LoVo (cell line): ENCODE results near the gene C11orf24.

Experiments
- DNase-seq: peaks from one replicate; pipeline ENCODE4 v3.0.0-alpha.2; 2016; ENCODE audit warnings: low spot score

Gene C11orf24

DNA sequence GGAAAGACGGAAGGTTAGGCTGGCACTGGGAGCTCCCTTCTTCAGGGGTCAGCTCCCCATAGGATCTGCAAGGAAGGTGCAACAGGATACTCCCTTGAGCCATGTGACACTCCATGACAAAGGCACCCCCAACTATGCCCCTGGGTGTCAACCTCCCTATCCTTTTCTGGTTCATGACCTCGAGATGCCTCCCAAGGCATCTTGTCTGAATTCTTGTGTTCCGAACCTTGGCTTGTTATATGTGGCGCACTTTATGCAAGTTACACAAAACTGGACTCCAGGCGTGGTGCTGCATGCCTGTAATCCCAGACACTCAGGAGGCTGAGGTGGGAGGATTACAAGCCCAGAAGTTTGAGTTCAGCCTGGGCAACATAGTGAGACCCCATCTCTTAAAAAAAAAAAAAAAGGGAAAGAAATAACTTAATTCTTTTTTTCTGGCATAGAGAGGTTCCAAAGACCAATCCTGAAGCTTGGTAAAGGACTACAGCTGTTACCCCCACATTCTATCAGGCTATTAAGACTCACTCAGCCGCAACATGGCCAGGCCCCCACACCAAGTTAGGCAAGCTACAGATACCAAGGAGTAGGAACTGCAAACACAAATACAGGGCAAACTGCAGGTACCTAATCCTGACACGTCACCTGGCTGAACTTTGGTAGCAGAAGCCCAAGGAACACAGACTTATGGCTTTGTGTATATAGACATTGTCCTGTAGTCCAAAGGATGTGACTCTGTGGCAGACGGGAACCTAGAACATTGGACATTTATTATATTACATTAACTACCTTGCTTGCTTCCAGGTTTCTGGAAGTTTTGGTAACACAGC is 1.4 kb downstream of the C11orf24 start:
- DNase-seq: no peak

DNA sequence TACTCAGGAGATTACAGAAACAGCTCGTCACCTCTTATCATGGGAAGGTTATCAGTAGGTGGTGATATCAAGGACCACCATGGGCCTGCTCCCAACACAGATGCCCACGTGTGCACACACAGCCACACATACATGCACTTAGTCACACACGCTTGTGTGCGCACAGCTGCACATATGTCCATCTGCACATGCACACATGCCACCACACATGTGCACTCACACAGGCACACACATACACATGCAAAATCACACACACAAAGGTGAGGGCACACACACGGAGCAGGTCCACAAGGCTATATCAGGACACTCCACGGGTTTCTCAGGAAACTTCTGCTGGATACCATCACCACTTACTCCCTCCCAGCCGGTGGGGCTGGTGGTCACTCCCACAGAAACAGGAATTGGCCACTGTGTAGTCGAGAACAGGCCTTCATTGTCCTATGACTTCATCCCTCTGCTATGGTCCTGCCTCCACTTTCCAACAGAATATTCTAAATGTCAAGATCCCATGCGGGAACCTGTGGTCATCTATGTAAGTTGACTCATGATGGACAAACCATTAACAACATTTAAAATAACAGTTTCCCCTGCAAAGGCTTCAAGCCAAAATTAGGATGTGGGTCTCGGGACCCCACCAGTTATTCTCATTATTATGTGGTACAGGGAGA is 2.2 kb downstream of the C11orf24 start:
- DNase-seq: no peak

DNA sequence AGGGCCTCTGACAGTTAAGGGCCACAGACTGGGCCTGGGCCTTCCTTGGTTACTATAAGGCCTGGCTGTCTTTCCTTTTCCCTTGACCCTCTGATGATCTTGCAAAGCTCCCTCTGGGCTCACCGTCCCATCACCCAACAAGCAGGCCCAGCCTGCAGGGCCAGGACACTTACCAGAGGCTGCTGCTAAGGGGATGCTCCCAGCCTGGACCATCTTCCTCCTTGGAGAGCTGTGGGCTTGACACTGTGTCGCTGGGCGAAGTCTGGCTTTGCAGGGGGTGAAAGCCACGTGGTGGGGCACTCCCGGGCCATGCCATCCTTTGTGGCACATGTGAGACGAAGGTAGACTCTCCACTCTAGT is 3.9 kb downstream of the C11orf24 start:
- no peak for DNase-seq

DNA sequence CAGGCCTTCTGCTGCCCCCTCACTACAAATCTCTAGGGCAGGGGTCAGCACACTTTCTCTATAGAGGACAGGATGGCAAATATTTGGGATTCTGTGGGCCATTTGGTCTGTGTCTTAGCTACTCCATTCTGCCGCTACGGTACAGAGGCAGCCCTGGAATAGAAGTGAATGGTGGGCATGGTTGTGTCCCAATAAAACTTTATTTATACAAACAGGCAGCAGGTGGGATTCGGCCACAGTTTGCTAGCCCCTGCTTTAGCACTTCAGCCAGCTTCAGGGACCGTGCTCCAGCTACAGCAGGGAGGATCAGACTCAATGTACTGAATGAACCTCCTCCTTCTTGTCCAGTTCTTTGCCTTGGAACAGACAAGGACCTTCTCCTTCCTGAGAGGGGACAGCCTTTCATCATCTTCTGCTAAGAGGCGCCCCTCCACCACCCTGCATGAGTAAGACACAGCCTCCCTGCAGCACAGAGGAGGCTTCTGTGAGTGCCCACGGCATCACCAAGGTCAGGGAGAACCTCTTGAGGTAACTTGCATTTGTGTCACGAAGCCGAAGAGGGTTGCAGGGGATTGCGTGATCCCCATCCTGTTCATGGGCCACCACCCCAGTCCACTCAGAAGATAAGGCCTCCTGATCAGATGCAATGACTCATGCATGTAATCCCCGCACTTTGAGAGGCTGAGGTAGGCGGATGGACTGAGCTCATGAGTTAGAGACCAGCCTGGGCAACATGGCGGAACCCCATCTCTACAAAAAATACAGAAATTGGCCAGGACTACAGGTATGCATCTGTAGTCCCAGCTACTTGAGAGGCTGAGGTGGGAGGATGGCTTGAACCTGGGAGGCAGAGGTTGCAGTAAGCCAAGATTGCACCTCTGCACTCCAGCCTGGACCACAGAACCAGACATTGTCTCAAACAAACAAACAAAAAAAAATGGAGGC is 4.6 kb downstream of the C11orf24 start:
- DNase-seq: no peak

DNA sequence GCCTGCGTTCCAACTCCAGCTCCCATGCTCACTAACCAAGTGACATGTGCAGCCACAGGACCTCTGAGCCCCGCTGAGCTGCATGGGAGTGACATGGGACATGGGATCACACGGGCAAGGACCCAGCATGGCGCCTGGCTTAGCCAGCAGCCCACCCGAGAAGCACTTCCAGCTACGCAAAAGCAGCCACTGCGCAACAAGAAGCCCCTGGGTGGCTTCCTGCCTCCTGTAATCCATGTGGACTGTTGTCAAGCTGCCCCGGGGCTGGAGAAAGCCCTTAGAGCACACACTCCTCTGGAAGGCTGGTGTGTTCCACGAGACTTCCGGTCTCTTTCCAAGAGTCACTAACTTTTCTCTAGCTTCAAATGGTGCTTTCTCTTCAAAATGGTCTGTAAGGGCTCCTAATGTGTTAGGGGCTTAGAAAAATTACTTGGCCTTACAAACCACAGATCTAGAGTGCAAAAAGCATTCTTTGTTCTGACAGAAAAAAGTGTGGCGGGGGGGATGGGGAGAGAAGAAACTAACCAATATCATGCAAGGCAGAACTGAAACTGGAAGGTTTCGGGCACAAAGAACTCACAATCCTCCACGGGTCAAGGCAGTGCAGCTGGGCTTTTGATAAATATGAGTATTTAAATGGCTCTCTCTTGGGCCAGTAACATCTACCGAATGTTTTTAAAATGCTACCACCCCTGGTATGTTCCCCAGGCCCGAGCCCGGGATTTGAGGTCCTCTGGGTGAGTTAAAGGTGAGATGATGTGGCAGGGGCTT is 5.5 kb downstream of the C11orf24 start:
- no peak for DNase-seq

DNA sequence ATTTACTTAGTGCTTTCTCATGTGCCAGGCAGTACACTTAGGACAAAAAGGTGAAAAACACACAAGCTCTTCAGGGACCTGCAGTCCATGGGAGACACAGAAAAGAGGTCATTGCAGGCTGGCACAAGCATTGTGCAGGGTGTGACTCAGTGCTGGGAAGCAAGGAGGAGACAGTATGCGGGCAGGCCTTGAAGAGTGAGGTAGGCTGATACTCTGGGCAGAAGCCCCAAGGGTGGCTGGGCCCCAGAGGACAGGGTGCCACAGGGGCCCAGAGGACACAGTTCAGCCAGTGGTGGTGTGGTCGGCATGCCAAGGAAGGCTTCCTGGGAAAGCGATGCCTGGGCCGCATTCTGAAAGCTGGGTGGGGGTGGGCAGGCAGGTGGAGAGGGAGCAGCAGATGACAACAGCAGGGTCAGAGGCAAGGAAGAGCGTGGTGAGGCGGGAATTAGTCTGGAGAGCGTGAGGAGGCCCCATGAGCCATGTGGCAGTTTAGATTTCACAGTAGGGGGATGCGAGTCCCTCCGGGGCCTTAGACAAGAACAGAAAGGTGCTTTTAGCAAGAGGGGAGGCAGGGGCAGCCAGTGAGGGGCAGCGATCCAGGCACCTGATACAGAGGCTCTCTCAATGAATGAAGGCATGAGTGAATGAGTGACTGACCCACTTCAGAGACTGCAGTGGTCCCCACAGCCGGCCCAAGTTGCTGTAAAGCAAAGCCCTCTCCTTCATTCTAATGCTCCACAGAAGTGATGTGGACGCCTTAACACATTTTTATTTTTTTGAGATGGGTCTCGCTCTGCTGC is 6.8 kb downstream of the C11orf24 start:
- no peak for DNase-seq

DNA sequence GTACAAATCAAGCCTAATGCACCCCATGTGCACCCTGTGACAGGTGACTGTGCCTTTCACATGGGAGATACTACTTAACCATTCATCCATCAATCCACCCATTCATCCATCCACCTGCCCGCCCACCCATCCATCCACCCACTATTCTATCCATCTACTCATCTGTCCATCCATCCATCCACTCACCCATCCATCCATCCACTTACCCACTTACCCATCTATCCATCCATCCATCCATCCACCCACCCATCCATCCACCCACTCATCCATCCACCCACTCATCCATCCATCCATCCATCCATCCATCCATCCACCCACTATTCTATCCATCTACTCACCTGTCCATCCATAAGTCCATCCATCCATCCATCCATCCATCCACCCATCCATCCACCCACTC is 7.5 kb downstream of the C11orf24 start:
- DNase-seq: no peak

DNA sequence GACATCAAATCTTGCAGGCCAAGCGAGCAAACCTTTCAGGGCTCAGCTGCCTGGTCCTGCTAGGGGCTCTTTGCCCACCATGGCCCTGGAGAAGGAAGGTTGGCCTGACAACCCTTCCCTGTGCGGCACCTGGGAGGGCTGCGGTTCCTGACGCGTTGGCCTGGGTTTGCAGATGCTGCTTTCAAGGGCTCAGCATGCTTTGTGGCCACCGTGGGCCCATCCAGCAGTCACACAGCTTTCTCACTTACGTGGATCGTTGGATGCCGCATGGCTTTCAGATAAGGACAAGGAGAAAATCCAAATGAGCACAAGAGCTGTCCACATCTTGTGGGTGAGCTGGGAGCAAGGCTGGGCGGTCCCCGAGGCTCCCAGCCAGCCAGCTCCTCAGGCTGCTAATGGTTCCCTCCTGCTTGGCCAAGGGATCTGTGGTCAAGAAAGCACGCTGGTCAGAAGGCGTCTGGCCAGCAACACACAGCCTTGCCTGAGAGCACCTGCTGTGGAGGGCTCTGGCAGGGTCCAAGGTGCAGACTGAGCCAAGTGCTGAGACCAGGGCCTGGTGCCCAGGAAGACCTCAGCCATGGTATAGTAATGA is 8.2 kb downstream of the C11orf24 start:
- no peak for DNase-seq

DNA sequence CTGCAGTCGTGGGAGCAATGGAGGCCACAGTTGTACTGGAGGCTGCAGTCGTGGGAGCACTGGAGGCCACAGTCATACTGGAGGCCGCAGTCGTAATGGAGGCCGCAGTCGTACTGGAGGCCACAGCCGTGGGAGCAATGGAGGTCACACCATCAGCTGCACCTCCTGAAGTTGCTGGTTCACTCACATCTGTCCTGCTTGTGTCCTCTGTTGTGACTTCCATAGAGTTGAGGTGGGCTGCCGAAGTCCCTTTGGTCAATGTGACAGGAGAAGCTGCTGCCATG is 9.3 kb downstream of the C11orf24 start:
- DNase-seq: no peak

DNA sequence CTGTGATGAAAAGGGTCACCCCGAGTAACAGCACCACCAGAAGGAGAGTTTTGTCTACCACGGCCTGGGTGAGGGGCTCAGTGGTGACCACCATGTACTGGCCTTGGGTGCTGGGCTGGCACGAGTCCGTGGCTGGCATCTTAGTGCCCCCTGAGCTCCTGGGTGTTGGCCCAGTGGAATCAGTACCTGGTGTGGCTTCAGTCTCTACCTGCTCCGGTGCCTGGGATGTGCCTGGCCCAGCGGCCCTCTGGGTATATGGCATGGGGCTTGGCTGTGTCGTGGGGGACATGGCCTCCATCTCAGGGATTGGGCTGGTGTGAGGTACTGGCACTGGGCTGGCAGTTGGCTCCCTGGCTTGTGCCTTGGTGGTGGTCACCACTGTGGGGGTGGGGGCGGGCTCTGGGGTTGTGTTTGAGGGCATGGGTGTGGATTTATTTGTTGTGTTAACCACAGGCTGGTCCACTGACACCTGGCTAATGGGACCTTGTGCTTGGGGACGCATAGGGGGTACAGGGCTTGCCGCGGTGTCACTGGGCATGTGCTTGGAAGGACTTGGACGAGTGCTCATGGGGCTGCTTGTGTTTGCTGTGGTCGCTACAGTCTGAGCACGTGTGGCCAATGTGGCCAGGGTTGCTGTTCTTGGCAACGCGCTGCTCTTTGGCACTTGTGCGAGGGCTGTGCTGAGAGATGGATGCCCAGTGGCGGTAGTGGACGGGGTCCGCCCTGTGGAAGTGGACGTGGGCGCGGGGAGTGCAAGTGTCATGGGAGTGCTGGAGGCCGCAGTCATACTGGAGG is 9.8 kb downstream of the C11orf24 start:
- no peak for DNase-seq

DNA sequence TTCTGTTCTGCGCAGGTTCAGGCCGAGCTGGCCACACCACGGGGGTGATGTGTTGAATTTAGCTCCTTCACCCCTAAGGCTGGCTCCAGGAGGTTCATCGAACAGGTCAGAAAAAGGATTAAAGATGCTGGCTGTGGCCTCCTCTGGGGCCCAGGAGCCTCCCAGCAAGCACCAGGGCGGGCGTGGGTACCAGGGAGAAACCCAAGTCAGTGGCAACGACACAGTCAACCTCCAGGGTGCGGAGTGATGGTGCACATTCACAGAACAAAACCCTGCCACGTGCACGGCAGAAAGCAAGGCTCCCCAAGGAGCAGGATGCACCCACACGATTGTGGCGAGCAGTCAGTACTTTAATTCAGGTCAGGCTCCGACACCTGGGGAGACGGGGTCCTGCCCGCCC is 10.8 kb downstream of the C11orf24 start:
- no peak for DNase-seq

DNA sequence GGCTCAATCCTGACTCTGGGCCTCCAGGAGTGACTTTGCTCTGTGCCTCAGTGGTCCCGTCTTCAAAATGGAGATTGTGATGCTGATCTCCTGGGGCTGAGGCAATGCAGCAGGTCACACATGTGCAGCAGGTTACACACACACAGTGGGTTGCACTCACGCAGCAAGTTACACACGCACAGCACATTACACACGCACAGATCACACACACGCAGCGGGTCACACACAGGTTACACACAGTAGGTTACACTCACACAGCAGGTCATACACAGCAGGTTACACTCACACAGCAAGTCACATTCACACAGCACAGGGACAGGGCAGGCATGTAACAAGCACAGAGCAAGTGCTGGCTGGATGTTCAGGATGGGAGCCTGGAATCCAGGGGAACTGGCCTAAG is 11.3 kb downstream of the C11orf24 start:
- DNase-seq: no peak

DNA sequence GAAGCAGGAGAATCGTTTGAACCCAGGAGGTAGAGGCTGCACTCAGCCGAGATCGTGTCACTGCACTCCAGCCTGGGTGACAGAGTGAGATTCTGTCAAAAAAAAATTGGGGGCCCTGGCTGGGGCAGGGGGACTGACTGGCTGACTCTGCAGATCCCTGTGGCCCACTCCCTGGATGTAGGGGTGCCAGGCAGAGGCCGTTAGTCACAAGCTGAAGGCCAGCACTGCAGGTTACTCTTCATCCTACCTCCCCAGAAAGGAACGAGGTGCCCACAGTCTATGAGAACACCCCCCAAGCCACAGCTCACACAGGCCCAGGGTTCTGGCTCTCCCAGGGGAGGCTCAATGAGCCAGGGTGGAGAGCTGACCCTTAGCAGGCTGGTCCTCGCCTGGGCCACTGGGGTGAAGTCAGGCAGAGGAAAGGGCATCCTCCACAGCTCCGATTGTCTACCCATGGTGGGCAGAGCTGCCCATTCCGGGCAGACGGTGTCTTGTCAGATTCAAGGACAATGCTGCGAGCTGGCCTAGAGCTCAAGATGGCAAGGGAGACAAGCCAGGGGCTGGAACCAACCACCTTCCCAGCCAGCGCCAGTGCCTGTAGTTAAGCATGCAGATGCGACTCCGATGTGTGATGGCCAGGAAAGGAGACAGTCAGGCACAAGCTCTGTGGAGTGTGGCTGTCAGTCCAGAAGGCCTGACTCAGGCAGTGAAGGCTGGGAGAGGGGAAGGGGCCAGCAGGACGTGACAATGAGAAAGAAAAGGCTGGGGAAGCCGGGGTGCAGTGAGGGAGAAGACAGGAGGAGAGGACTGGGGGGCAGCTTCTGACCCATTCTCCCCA is 12.4 kb downstream of the C11orf24 start:
- no peak for DNase-seq

DNA sequence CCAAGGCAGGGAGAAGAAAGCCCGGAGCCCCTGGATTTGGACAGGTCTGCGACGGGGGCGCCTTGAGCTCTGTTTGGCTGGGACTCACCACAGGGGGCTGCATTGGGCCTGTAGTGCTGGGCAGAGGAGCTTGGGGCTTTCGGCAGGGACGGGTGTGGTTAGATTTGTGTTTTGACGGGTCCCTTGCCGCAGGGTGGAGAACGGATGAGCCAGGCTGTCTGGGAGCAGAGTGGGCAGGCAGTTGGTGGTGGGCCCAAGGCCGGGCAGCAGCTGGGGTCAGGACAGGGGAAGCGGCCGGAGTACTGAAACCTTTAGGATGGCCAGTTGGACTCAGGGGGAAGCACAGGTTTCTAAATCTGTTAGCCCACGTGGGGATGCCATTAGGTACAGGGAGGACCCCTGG is 13.4 kb downstream of the C11orf24 start:
- no peak for DNase-seq

DNA sequence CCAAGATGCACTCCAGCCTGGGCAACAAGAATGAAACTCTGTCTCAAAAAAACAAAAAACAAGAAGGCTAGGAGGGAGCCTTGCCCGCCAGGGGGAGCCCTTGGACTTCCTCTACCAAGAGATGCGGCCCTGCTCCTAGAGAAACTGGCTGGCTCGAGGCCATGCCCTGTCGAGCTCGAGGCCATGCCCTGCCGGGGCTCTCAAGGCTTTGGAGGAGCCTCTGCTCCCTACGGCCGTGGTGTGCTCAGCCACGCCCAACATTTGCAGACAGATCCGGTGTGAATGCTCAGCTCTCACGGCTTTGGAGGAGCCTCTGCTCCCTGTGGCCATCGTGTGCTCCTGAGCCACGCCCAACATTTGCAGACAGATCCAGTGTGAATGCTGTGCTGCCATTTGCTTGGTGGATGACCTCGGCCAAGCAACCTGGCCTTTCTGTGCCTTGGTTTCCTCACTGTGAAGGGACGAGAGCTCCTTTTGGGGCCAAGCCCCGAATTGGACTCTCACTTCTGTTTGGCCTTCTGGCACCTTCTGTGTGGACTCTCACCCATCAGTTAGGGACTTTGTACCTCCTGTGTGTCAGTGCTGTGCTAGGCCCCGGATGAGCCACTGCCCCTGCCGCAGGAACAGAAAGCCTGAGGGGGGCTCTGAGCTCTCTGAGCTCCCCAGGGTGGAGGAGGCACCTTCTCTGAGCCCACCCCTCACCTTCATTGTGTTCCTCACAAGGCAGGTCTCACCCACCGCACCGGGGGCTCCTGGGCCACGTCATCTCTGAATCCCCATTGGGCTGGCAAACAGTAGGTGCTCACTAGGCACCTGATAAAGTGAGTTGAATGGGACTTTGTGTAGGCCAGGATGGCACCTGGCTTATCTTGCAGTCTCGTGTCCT is 14.1 kb downstream of the C11orf24 start:
- peak; percentile 92 for DNase-seq

DNA sequence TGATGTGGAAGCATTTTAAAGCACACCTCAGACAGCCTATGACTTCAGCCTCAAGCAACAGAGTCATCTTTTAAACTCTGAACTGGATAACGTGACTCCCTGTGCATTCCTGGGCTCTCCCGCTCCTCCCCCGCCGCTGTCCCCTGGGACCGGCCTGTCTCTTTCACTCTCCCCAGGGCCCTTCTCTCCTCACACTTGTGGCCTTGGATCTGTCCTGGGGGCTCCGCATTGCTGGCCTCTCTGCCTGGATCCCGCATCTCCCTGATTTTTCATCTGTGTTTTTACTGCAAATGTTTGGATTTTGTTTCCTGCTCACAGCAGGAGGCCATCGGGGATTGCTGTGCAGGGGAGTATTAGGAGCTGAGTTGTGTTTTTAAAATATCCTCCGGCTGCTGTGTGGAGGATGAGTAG is 15.4 kb downstream of the C11orf24 start:
- no peak for DNase-seq

DNA sequence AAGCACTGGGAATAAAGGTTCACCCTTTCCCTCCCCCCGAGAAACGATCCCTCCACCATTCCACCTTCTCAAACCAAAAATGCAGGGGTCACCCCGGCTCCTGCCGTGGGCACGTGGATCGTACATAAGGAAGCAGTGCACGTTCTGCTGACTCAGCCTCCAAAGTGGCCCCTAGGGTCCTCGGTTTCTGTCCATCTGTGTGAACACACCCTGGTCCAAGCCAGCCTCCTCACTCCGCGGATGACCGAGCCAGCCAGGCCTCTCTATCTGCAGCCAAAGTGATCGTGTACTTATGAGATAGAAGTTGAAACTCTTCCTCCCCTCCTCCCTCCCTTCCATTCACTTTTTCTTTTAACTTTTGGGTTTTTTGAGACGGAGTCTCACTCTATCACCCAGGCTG is 16.2 kb downstream of the C11orf24 start:
- no peak for DNase-seq

DNA sequence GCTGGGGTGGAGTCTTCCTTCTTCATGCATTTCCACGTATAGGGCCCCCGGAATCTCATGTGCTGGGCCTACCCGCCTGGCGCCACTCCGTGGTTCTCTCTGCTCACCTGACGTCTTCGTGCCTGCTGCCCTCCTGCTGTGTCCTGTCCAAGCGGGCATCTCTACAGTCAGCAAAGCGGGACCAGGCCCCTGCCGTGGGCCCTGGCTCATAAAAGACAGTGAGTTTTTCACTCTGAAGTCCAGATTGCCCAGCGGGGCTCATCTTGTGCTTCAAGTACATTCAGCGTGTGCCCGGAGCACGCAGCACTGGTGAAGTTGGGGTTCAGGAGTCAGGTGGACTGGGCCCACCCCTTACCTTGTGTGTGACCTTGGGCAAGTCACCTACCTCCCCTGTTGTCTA is 17.4 kb downstream of the C11orf24 start:
- DNase-seq: no peak
